IgD-negative memory B cell (primary cell): ENCODE data around the gene ATP6V0D1. TPM values are rescaled to one million over a fixed set of nuclear protein-coding genes. Genes with fewer than 3 reads are reported as not detected.
"Not testable (repeated sequence)": the region's sequence is repeated elsewhere in the genome, so short reads cannot be mapped to it uniquely, and the experiment has no call there.

Source experiments
- H3K27ac Mint-ChIP-seq, 3 donors: one replicate each; pipeline ENCODE4 v1.8.0; 2020 to 2022; ENCODE audit warnings: mild to moderate bottlenecking in 3 of 3, mixed read lengths in 3 of 3, moderate library complexity in 1 of 3
- H3K27me3 Mint-ChIP-seq: one replicate; pipeline ENCODE4 v1.8.0; 2021; ENCODE audit warnings: mixed read lengths
- H3K36me3 Mint-ChIP-seq: one replicate; pipeline ENCODE4 v1.8.0; 2020; ENCODE audit warnings: mild to moderate bottlenecking, mixed read lengths
- H3K4me1 Mint-ChIP-seq, 3 donors: one replicate each; pipeline ENCODE4 v1.8.0; 2020 to 2022; ENCODE audit warnings: mixed read lengths in 3 of 3, mild to moderate bottlenecking in 1 of 3
- H3K4me3 Mint-ChIP-seq, 4 donors: one replicate each; pipeline ENCODE4 v1.8.0; 2020 to 2022; ENCODE audit warnings: mild to moderate bottlenecking in 4 of 4, mixed read lengths in 4 of 4, moderate library complexity in 3 of 4
- H3K9me3 Mint-ChIP-seq, 3 donors: one replicate each; pipeline ENCODE4 v1.8.0; 2020 to 2021; ENCODE audit warnings: mixed read lengths in 3 of 3, mild to moderate bottlenecking in 1 of 3
- polyA plus RNA-seq: library from polyadenylated mRNA; unstranded; fragments of 300-500 nt; fragmentation: Illumina TruSeq; gene quantifications from one replicate; pipeline ENCODE4 v1.2.3, GENCODE V29; 2021

The ATP6V0D1 gene
- polyA plus RNA-seq, 1 donor from 2014 or later: 160 TPM

DNA sequence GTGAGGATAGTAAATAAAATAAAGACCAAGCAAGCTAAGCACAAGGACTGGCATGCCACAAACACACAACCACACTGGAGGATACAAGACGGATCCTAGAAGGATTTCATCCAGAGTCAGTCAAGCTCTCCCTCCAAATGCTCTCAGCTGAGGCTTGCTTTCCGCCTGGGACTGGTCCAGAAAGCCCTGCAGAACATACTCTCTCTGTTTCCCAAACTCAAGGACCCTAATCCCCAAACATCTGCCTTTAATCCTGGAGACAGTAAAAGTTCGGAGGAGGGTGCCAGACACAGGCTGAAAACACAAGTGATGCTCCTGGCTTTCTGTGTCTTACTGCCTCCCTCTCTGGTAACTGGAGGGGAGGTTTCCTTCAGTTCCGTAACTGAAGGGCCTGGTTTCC, 55.4 kb downstream of the ATP6V0D1 start:
- no peaks in the 10 kb centered on the region for H3K9me3 Mint-ChIP-seq
- no peak overlapping the region for H3K27ac Mint-ChIP-seq
- peaks cover 19% of the 10 kb centered on the region for H3K27me3 Mint-ChIP-seq
- H3K36me3 Mint-ChIP-seq: no peaks in the 10 kb centered on the region
- H3K4me1 Mint-ChIP-seq: peaks cover 3 to 9% (median 4%) of the 10 kb centered on the region in 3 donors
- no peak overlapping the region for H3K4me3 Mint-ChIP-seq

- no peaks in the 10 kb centered on the region for H3K9me3 Mint-ChIP-seq
- H3K27me3 Mint-ChIP-seq: peaks cover 16% of the 10 kb centered on the region
- H3K4me1 Mint-ChIP-seq: peaks cover 3 to 6% (median 4%) of the 10 kb centered on the region in 3 donors
- no peaks in the 10 kb centered on the region for H3K36me3 Mint-ChIP-seq
- peak overlapping the region in 1 of 4 donors; percentile 68 for H3K4me3 Mint-ChIP-seq
- H3K27ac Mint-ChIP-seq: peak overlapping the region in 1 of 3 donors; percentile 48
Observed at GRCh38 chr16:67425061-67425460, 55.9 kb downstream of the ATP6V0D1 start.

- Mint-ChIP-seq H3K4me1 (peaks cover 3 to 6% (median 4%) of the 10 kb centered on the region in 3 donors), H3K9me3 (no peaks in the 10 kb centered on the region), H3K27me3 (peaks cover 15% of the 10 kb centered on the region), H3K27ac (no peak overlapping the region), H3K36me3 (no peaks in the 10 kb centered on the region), H3K4me3 (no peak overlapping the region)
Observed at GRCh38 chr16:67424261-67424615, 56.7 kb downstream of the ATP6V0D1 start.

GRCh38 chr16:67423611-67424260, 57.2 kb downstream of the ATP6V0D1 start:
- H3K4me3 Mint-ChIP-seq: peak overlapping the region in 1 of 4 donors; percentile 30
- no peaks in the 10 kb centered on the region for H3K36me3 Mint-ChIP-seq
- peaks cover 13% of the 10 kb centered on the region for H3K27me3 Mint-ChIP-seq
- no peaks in the 10 kb centered on the region for H3K9me3 Mint-ChIP-seq
- peaks cover 3 to 6% (median 4%) of the 10 kb centered on the region in 3 donors for H3K4me1 Mint-ChIP-seq
- H3K27ac Mint-ChIP-seq: no peak overlapping the region

DNA sequence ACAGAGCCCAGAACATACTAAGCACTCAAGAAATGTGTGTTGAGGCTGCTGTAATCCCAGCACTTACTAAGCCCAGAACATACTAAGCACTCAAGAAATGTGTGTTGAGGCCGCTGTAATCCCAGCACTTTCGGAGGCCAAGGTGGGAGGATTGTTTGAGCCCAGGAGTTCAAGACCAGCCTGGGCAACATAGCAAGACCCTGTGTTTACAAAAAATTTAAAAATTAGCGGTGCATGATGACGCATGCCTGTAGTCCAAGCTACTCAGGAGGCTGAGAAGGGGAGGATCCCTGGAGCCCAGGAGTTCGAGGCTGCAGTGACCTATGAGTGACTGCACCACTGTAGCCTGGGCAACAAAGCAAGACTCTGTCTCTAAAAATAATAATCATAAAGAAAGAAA, 57.9 kb downstream of the ATP6V0D1 start:
- Mint-ChIP-seq H3K9me3 (no peaks in the 10 kb centered on the region), H3K4me3 (peak overlapping the region in 1 of 4 donors; percentile 36), H3K4me1 (peaks cover 3 to 6% (median 4%) of the 10 kb centered on the region in 3 donors), H3K27me3 (peaks cover 13% of the 10 kb centered on the region), H3K36me3 (no peaks in the 10 kb centered on the region), H3K27ac (no peak overlapping the region)

GRCh38 chr16:67421030-67421429, 59.9 kb downstream of the ATP6V0D1 start:
- Mint-ChIP-seq H3K27ac (no peak overlapping the region), H3K9me3 (no peaks in the 10 kb centered on the region), H3K4me3 (no peak overlapping the region), H3K27me3 (peaks cover 17% of the 10 kb centered on the region), H3K36me3 (no peaks in the 10 kb centered on the region), H3K4me1 (peaks cover 6 to 13% (median 8%) of the 10 kb centered on the region in 3 donors)

- Mint-ChIP-seq H3K4me1 (peaks cover 4 to 10% (median 5%) of the 10 kb centered on the region in 3 donors), H3K9me3 (no peaks in the 10 kb centered on the region), H3K27me3 (peaks cover 13% of the 10 kb centered on the region), H3K27ac (no peak overlapping the region), H3K36me3 (peaks cover 2% of the 10 kb centered on the region), H3K4me3 (no peak overlapping the region)
Observed at GRCh38 chr16:67419931-67420330, 61.0 kb downstream of the ATP6V0D1 start.

- Mint-ChIP-seq H3K27me3 (peaks cover 10% of the 10 kb centered on the region), H3K4me1 (peaks cover 5 to 9% (median 6%) of the 10 kb centered on the region in 3 donors), H3K4me3 (peak overlapping the region in 1 of 4 donors; percentile 12), H3K9me3 (no peaks in the 10 kb centered on the region), H3K27ac (peak overlapping the region in 2 of 3 donors; percentile 32 to 36), H3K36me3 (peaks cover 2% of the 10 kb centered on the region)
Observed at GRCh38 chr16:67419502-67419901, 61.5 kb downstream of the ATP6V0D1 start.

- Mint-ChIP-seq H3K4me1 (peaks cover 5 to 9% (median 6%) of the 10 kb centered on the region in 3 donors), H3K36me3 (peaks cover 2% of the 10 kb centered on the region), H3K27me3 (peaks cover 10% of the 10 kb centered on the region), H3K27ac (peak overlapping the region in 2 of 3 donors; percentile 46 to 76), H3K9me3 (no peaks in the 10 kb centered on the region), H3K4me3 (peak overlapping the region; percentile 8 to 76 (median 60))
Observed at GRCh38 chr16:67417333-67418061, 63.5 kb downstream of the ATP6V0D1 start.

- H3K27me3 Mint-ChIP-seq: peaks cover 10% of the 10 kb centered on the region
- H3K36me3 Mint-ChIP-seq: peaks cover 4% of the 10 kb centered on the region
- H3K4me3 Mint-ChIP-seq: peak within 1 kb of the TSS; percentile 72 to 93 (median 84)
Observed at GRCh38 chr16:67415872-67416793, 64.8 kb downstream of the ATP6V0D1 start, which contains the start of gene ZDHHC1. ZDHHC1 (minus strand) TSS chr16:67416477; CDS start chr16:67407775, 8,702 bp downstream.

GRCh38 chr16:67415421-67415820, 65.5 kb downstream of the ATP6V0D1 start:
- H3K27me3 Mint-ChIP-seq, H3K36me3 Mint-ChIP-seq, H3K4me1 Mint-ChIP-seq, H3K9me3 Mint-ChIP-seq, H3K27ac Mint-ChIP-seq: not testable (repeated sequence)
- peak overlapping the region; percentile 22 to 82 (median 64) for H3K4me3 Mint-ChIP-seq

More at GRCh38 chr16:67415872-67416793, 64.8 kb downstream of the ATP6V0D1 start, which contains the start of gene ZDHHC1:
- peak within 1 kb of the TSS; percentile 35 to 93 (median 83) for H3K27ac Mint-ChIP-seq
- H3K9me3 Mint-ChIP-seq: no peaks in the 10 kb centered on the region
- peaks cover 5 to 9% (median 6%) of the 10 kb centered on the region in 3 donors for H3K4me1 Mint-ChIP-seq

DNA sequence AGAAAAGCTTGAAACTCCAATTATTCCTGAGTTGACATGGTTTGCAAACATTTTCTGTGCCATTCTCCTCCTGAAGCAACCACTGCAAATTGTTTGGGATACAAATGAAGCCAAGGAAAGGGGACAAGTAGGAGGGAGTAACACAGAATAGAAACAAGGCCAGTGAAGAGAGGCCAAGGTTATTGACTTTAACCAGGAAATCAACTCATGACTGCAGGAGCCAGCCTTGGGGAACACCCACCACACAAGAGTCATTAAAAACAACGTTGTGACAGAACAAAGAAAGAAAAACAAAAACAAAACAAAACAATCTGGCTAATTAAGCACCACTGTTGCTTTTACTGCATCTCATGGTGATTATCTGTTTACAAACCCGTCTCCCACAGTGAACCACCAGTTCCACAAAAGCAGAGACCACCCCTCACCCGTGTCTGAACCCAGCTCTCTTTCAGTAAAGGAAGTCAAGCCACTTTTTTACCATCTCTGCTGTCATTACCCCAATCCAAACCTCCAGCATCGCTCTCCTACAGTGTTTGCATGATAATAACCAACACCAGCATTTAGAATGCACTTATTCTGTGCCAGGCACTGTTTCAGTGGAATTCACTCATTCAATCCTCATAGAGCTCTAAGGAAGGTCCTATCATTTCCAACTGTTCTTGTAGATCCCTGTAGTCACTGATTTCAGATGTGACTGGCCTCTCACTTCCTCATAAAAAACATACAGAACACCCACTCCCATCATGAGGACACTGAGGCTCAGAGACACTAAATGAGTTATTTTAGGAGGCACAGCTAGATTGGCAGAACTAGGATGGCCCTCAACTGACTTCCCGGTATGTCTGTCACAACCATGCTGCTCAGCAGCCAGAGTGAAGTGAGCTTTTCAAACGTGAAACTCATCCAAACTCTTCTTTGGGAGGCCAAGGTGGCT, 66.7 kb downstream of the ATP6V0D1 start:
- H3K36me3 Mint-ChIP-seq: peaks cover 4% of the 10 kb centered on the region
- H3K4me1 Mint-ChIP-seq: peaks cover 5 to 9% (median 6%) of the 10 kb centered on the region in 3 donors
- no peaks in the 10 kb centered on the region for H3K9me3 Mint-ChIP-seq
- H3K27me3 Mint-ChIP-seq: peaks cover 4% of the 10 kb centered on the region
- H3K4me3 Mint-ChIP-seq: peak overlapping the region in 2 of 4 donors; percentile 44 to 56
- peak overlapping the region in 1 of 3 donors; percentile 3 for H3K27ac Mint-ChIP-seq

DNA sequence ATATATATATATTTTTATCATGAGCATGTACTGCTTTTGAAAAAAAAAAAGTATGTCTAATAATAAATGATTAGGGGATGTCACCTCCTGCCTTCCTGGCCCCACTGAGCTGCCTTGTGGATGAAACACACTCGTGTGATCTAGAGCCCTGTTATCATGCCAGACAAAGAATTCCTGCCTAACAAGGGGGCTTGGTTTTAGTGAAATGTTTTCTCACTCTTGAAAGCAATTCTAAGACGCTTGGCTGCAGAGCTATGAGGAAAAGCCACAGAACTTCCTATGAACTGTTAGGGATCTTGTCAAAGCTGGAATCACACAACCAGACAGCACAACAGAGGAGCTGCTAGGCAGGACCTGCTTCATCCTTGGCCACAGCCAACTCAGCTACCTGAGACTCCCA, 68.7 kb downstream of the ATP6V0D1 start:
- H3K36me3 Mint-ChIP-seq: peaks cover 4% of the 10 kb centered on the region
- H3K27me3 Mint-ChIP-seq: peaks cover 3% of the 10 kb centered on the region
- no peaks in the 10 kb centered on the region for H3K9me3 Mint-ChIP-seq
- H3K27ac Mint-ChIP-seq: no peak overlapping the region
- peaks cover 5 to 6% (median 5%) of the 10 kb centered on the region in 3 donors for H3K4me1 Mint-ChIP-seq
- peak overlapping the region in 1 of 4 donors; percentile 22 for H3K4me3 Mint-ChIP-seq

GRCh38 chr16:67411339-67411738, 69.6 kb downstream of the ATP6V0D1 start:
- Mint-ChIP-seq H3K36me3 (peaks cover 4% of the 10 kb centered on the region), H3K27ac (no peak overlapping the region), H3K4me1 (peaks cover 0 to 2% (median 2%) of the 10 kb centered on the region in 3 donors), H3K9me3 (no peaks in the 10 kb centered on the region), H3K27me3 (no peaks in the 10 kb centered on the region), H3K4me3 (no peak overlapping the region)
